Right lobe of liver (tissue), 4 donors: Measurements from ENCODE around the gene IGFL4.

Source experiments
- POLR2A ChIP-seq: fragments of 450-650 bp; IDR thresholded peaks from one replicate; pipeline ENCODE4 v1.6.1; 2017; ENCODE audit warnings: antibody characterized with exemption, mild to moderate bottlenecking
- TF ChIP-seq, protein P1 (sequence below), 4 donors: fragments of 200-600 bp in 3 of 4; fragments of 450-650 bp in 1 of 4; IDR thresholded peaks; one replicate each; pipeline versions ENCODE4 v1.5.1 to v1.8.0; 2016 to 2022; ENCODE audit warnings: antibody characterized with exemption in 4 of 4, mild to moderate bottlenecking in 2 of 4
- donor health status: DM: no; HTN: no; CAD: no.
- donor health status: DM: no; HTN: no; CAD: no.
- donor health status: DM: no; HTN: yes; CAD: no.

DNA sequence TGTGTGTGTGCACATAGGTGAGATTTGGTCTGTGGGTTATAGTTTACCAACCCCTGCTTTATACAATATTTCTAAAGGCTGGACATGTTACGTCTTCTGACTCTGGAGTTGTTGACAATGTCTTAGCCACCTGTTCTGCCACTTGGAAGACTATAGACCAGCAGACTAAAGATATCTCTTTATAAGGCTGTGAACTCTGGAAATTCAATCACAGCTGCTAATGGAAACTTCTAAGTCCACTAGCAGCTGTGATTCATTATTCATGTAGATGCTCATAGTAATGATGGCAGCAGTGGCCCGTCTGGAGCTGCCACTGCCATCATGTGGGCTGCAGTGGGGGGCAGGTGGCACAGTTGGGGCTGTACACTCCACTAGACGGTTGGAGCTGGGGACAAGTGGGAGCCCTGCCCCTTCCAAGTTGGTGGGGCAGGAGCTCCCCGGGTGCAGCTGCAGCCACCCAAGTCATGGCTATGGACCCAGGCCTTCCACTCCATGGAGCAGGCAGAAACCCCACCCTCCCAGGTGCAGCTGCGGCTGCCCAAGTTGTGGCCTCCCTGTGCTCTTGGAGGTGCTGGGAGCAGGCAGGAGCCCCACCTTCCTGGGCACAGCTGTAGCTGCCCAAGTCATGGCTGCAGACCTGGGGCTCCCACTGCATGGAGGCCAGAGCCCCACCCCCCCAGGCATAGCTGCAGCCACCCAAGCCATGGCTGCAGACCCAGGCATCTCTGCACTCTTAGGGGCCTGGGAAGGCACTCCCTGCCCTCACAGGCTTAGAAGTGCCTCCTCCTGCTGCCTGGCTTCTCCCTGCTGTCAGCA is 8.8 kb downstream of the IGFL4 start:
- TF ChIP-seq, protein P1, sequence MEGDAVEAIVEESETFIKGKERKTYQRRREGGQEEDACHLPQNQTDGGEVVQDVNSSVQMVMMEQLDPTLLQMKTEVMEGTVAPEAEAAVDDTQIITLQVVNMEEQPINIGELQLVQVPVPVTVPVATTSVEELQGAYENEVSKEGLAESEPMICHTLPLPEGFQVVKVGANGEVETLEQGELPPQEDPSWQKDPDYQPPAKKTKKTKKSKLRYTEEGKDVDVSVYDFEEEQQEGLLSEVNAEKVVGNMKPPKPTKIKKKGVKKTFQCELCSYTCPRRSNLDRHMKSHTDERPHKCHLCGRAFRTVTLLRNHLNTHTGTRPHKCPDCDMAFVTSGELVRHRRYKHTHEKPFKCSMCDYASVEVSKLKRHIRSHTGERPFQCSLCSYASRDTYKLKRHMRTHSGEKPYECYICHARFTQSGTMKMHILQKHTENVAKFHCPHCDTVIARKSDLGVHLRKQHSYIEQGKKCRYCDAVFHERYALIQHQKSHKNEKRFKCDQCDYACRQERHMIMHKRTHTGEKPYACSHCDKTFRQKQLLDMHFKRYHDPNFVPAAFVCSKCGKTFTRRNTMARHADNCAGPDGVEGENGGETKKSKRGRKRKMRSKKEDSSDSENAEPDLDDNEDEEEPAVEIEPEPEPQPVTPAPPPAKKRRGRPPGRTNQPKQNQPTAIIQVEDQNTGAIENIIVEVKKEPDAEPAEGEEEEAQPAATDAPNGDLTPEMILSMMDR (IDR thresholded peaks at IDR 0.05) = no peak
- TF ChIP-seq POLR2A = no peak
